Adrenal gland (tissue), 12 donors: ENCODE results near the gene SEMA7A. TPM values are rescaled to one million over a fixed set of nuclear protein-coding genes. Genes with fewer than 3 reads are reported as not detected.

ENCODE experiments used
- DNase-seq, 7 donors: peaks; one replicate each; pipeline ENCODE4 v3.0.0-alpha.2; 2019 to 2020
- H3K27ac ChIP-seq, 5 donors: fragments of 200-600 bp; sonication (generic) in 4 of 5; 1 replicate in 3 of 5; 2 replicates in 2 of 5; pipeline versions ENCODE4 v1.5.1 to v1.8.0; 2016 to 2020; ENCODE audit warnings: mild to moderate bottlenecking in 1 of 5
- H3K27me3 ChIP-seq: fragments of 200-600 bp; 2 replicates; pipeline ENCODE4 v1.8.0; 2021
- H3K36me3 ChIP-seq, 2 donors: fragments of 200-600 bp; replicated peaks in 1 of 2; 1 replicate in 1 of 2; 2 replicates in 1 of 2; pipeline versions ENCODE4 v1.5.1 to v1.8.0; 2018 to 2022
- H3K4me1 ChIP-seq, 2 donors: fragments of 200-600 bp; replicated peaks in 1 of 2; 1 replicate in 1 of 2; 2 replicates in 1 of 2; pipeline versions ENCODE4 v1.5.1 to v1.8.0; 2018 to 2021
- H3K4me3 ChIP-seq, 4 donors: fragments of 200-600 bp; sonication (generic) in 3 of 4; one replicate each; pipeline ENCODE4 v1.5.1; 2016 to 2018
- H3K9me3 ChIP-seq, 3 donors: fragments of 200-600 bp; sonication (generic) in 1 of 3; replicated peaks in 1 of 3; 1 replicate in 2 of 3; 2 replicates in 1 of 3; pipeline versions ENCODE4 v1.5.1 to v1.8.0; 2016 to 2021
- CTCF ChIP-seq, 6 experiments: fragments of 450-650 bp in 4 of 6; fragments of 200-600 bp in 2 of 6; sonication (generic) in 1 of 6; IDR thresholded peaks; 1 replicate in 5 of 6; 2 replicates in 1 of 6; pipeline versions ENCODE4 v1.5.1 to v1.8.0; 2016 to 2021; ENCODE audit warnings: antibody characterized with exemption in 6 of 6, mild to moderate bottlenecking in 2 of 6, moderate library complexity in 1 of 6
- POLR2A ChIP-seq, 2 donors: fragments of 450-650 bp; IDR thresholded peaks; one replicate each; pipeline ENCODE4 v1.6.1; 2017; ENCODE audit warnings: antibody characterized with exemption in 2 of 2, mild to moderate bottlenecking in 2 of 2, moderate library complexity in 1 of 2
- WGBS, 4 donors: extraction: QIAGEN DNeasy Blood & Tissue Kit in 2 of 4; methylation state at CpG; one replicate each; pipeline versions ENCODE4 v1.1.5 to v1.1.7; 2013 to 2017; 5-methylcytosine and 5-hydroxymethylcytosine counted together
- intact Hi-C, 2 donors: fragments of 100-400 bp; cut with DNase I; formaldehyde crosslinking; loops; one replicate each; pipeline versions ENCODE4 v1.14.1 to v1.15.0; 2022 to 2023
- polyA plus RNA-seq, 3 donors: library from polyadenylated mRNA; stranded (reverse); fragments of 200-250 nt in 2 of 3; fragments of 350-450 nt in 1 of 3; fragmentation: Illumina TruSeq in 1 of 3; extraction: RNeasy Lipid Tissue Mini Kit (QIAGEN cat#74804) in 1 of 3; gene quantifications; one replicate each; pipeline ENCODE4 v1.2.3, GENCODE V29; 2013 to 2014
- total RNA-seq, 9 donors: library from RNA; depleted of rRNA in 4 of 9; stranded (reverse); fragments of >200 nt in 4 of 9; fragments of 120-200 nt in 1 of 9; fragmentation: NEBNext Ultra II Directional in 1 of 9; extraction: Animal tissue kit (Norgen Biotek cat#: 25700) in 1 of 9; gene quantifications; one replicate each; pipeline versions ENCODE4 v1.1.0 to v1.2.4, GENCODE V29; 2013 to 2023
- donor health status: healthy with polysubstance abuse.
- donor health status: Bipolar disorder and iron deficiency.
- donor health status: DM: yes; HTN: yes; CAD: no.
- donor health status: DM: no; HTN: no; CAD: no.
- donor health status: DM: no; HTN: no; CAD: no.
- donor health status: DM: yes; HTN: yes; CAD: no.

SEMA7A gene
- total and polyA plus RNA-seq, 12 donors: 1.3 to 32.0 (median 3.7) TPM

- Histone ChIP-seq H3K27ac (no peak overlapping the region), H3K4me3 (no peak overlapping the region), H3K27me3 (no peaks in the 10 kb centered on the region), H3K4me1 (no peaks in the 10 kb centered on the region), H3K9me3 (no peaks in the 10 kb centered on the region), H3K36me3 (no peaks in the 10 kb centered on the region)
- TF ChIP-seq CTCF (IDR thresholded peaks at IDR 0.05) (no peak), POLR2A (IDR thresholded peaks at IDR 0.05) (no peak)
- intact Hi-C loops: loop anchor here (2.0 to 10.0 kb wide), 4 partner anchors 55 to 379 kb away; no protein-coding TSS in a partner anchor
- no peak for DNase-seq
- 71 to 96% (median 87%) methylated on average over 4 to 6 of the region's 6 CpGs for WGBS, 4 donors
Measured at GRCh38 chr15:74385733-74386132, 48.0 kb downstream of the SEMA7A start.

GRCh38 chr15:74384881-74385643 lies 48.7 kb downstream of the SEMA7A start:
- WGBS, 4 donors: 57 to 76% (median 60%) methylated on average over 6 to 8 of the region's 8 CpGs
- H3K36me3 ChIP-seq: no peaks in the 10 kb centered on the region
- no peak for DNase-seq
- no peak overlapping the region for H3K27ac ChIP-seq
- H3K4me1 ChIP-seq: no peaks in the 10 kb centered on the region
- H3K27me3 ChIP-seq: no peaks in the 10 kb centered on the region
- H3K9me3 ChIP-seq: no peaks in the 10 kb centered on the region
- TF ChIP-seq POLR2A (IDR thresholded peaks at IDR 0.05) (no peak), CTCF (IDR thresholded peaks at IDR 0.05) (no peak)
- intact Hi-C loops: loop anchor here (10.0 kb wide), 3 partner anchors 100 to 380 kb away; no protein-coding TSS in a partner anchor
- no peak overlapping the region for H3K4me3 ChIP-seq

- Histone ChIP-seq H3K4me1 (no peaks in the 10 kb centered on the region), H3K27ac (no peak overlapping the region), H3K36me3 (no peaks in the 10 kb centered on the region), H3K4me3 (no peak overlapping the region), H3K27me3 (no peaks in the 10 kb centered on the region), H3K9me3 (no peaks in the 10 kb centered on the region)
- no peak for TF ChIP-seq POLR2A (IDR thresholded peaks at IDR 0.05)
- no peak for TF ChIP-seq CTCF (IDR thresholded peaks at IDR 0.05)
- WGBS, 4 donors: 62 to 75% (median 64%) methylated on average over 2 to 3 of the region's 3 CpGs
- no peak for DNase-seq
- intact Hi-C loops: loop anchor here (10.0 kb wide), 3 partner anchors 100 to 380 kb away; no protein-coding TSS in a partner anchor
Measured at GRCh38 chr15:74384566-74384880, 49.2 kb downstream of the SEMA7A start.

GRCh38 chr15:74383695-74384565 lies 49.8 kb downstream of the SEMA7A start:
- 66 to 83% (median 69%) methylated on average over 8 of the region's 8 CpGs for WGBS, 4 donors
- Histone ChIP-seq H3K4me1 (no peaks in the 10 kb centered on the region), H3K4me3 (no peak overlapping the region), H3K27ac (no peak overlapping the region), H3K27me3 (no peaks in the 10 kb centered on the region), H3K9me3 (no peaks in the 10 kb centered on the region), H3K36me3 (no peaks in the 10 kb centered on the region)
- intact Hi-C loops: loop anchor here (2.0 to 10.0 kb wide), 4 partner anchors 55 to 381 kb away; no protein-coding TSS in a partner anchor
- TF ChIP-seq CTCF (IDR thresholded peaks at IDR 0.05) (no peak), POLR2A (IDR thresholded peaks at IDR 0.05) (no peak)
- DNase-seq: no peak
